IMR-90 (cell line): ENCODE measurements around the gene LDB2.

Experiments used
- BHLHE40 ChIP-seq: fragments of 150-350 bp; IDR thresholded peaks from 2 replicates; pipeline ENCODE4 v1.6.1; 2016; ENCODE audit warnings: mild to moderate bottlenecking, low read depth, low read length
- CEBPB ChIP-seq: IDR thresholded peaks from 2 replicates; pipeline ENCODE4 v1.6.1; 2012; ENCODE audit warnings: low read depth, low read length, improper control_type of control experiment
- FOS ChIP-seq: fragments of 150-350 bp; IDR thresholded peaks from 2 replicates; pipeline ENCODE4 v1.6.1; 2016; ENCODE audit warnings: low read depth, low read length
- MAFK ChIP-seq: IDR thresholded peaks from 2 replicates; pipeline ENCODE4 v1.6.1; 2012; ENCODE audit warnings: low read depth, low read length, improper control_type of control experiment
- MXI1 ChIP-seq: IDR thresholded peaks from 2 replicates; pipeline ENCODE4 v1.6.1; 2012; ENCODE audit warnings: low read depth, mild to moderate bottlenecking, low read length, moderate library complexity, borderline replicate concordance
- NFE2L2 ChIP-seq: fragments of 150-350 bp; IDR thresholded peaks from 2 replicates; pipeline ENCODE4 v1.6.1; 2016; ENCODE audit warnings: low read depth, mild to moderate bottlenecking, low read length
- POLR2A ChIP-seq: IDR thresholded peaks from 2 replicates; pipeline ENCODE4 v1.6.1; 2012; ENCODE audit warnings: mild to moderate bottlenecking, low read depth, low read length
- RAD21 ChIP-seq: IDR thresholded peaks from 2 replicates; pipeline ENCODE4 v1.6.1; 2012; ENCODE audit warnings: low read length, improper control_type of control experiment
- RFX5 ChIP-seq: IDR thresholded peaks from 2 replicates; pipeline ENCODE4 v1.8.0; 2012; ENCODE audit warnings: low read depth, mild to moderate bottlenecking, low read length, moderate library complexity
- TF ChIP-seq, protein P1 (sequence below): conservative IDR thresholded peaks from 2 replicates; pipeline ENCODE4 v1.5.1; 2012; ENCODE audit warnings: mild to moderate bottlenecking, low read depth, low read length, improper control_type of control experiment

DNA sequence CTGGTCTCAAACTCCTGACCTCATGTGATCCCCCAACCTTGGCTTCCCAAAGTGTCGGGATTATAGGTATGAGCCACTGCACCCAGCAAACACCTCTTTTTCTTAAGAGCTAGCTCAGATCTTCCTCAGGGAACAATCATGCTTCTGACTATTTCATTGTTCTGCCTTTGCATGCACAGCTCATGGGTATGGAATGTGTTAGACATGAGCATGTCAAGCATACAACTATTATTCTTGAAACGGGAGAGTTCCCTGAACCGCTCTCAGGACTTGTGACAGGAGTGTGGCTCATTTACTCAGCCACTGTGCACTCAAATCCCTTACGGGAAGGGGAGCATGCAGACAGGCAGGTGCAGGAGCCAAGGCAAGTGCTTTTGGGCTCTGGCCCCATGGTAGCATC lies 440.5 kb downstream of the LDB2 start:
- TF ChIP-seq, protein P1, sequence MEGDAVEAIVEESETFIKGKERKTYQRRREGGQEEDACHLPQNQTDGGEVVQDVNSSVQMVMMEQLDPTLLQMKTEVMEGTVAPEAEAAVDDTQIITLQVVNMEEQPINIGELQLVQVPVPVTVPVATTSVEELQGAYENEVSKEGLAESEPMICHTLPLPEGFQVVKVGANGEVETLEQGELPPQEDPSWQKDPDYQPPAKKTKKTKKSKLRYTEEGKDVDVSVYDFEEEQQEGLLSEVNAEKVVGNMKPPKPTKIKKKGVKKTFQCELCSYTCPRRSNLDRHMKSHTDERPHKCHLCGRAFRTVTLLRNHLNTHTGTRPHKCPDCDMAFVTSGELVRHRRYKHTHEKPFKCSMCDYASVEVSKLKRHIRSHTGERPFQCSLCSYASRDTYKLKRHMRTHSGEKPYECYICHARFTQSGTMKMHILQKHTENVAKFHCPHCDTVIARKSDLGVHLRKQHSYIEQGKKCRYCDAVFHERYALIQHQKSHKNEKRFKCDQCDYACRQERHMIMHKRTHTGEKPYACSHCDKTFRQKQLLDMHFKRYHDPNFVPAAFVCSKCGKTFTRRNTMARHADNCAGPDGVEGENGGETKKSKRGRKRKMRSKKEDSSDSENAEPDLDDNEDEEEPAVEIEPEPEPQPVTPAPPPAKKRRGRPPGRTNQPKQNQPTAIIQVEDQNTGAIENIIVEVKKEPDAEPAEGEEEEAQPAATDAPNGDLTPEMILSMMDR, result no peak
- TF ChIP-seq POLR2A (no peak), MXI1 (no peak), MAFK (no peak), FOS (no peak), NFE2L2 (no peak), CEBPB (no peak), RFX5 (no peak), BHLHE40 (no peak), RAD21 (no peak)
